ENCODE measurements around the gene PTPN11. TPM values are rescaled to one million over a fixed set of nuclear protein-coding genes. Genes with fewer than 3 reads are reported as not detected.

Gene PTPN11
- polyA plus RNA-seq, 1 experiment = 137 TPM

GRCh38 chr12:112527501-112527900, 108.8 kb downstream of the PTPN11 start:
- Histone ChIP-seq H3K9me3 (ENCODE audit: control insufficient read depth, insufficient read depth, low read length) (no peaks in the 10 kb centered on the region), H3K4me3 (ENCODE audit: low read depth, low read length) (no peak overlapping the region), H3K27me3 (ENCODE audit: control insufficient read depth, insufficient read depth, low read length) (no peaks in the 10 kb centered on the region), H3K27ac (ENCODE audit: low read depth, low read length) (no peak overlapping the region)
- CTCF ChIA-PET = interaction anchor here (0.6 kb wide), 1 partner anchor 608 kb away, joined by 3 read pairs; the partner anchor contains the start of gene RASAL1
- POLR2A ChIA-PET = no interaction called here
- no peak for TF ChIP-seq CTCF (IDR thresholded peaks at IDR 0.05; ENCODE audit: low read depth, low read length)
- DNase-seq (ENCODE audit: low read depth, low spot score) = no peak

- Histone ChIP-seq H3K27ac (ENCODE audit: low read depth, low read length) (no peak overlapping the region), H3K27me3 (ENCODE audit: control insufficient read depth, insufficient read depth, low read length) (no peaks in the 10 kb centered on the region), H3K9me3 (ENCODE audit: control insufficient read depth, insufficient read depth, low read length) (no peaks in the 10 kb centered on the region), H3K4me3 (ENCODE audit: low read depth, low read length) (no peak overlapping the region)
- TF ChIP-seq CTCF (IDR thresholded peaks at IDR 0.05; ENCODE audit: low read depth, low read length) = no peak
- no peak for DNase-seq (ENCODE audit: low read depth, low spot score)
- CTCF ChIA-PET = no interaction called here
- POLR2A ChIA-PET = no interaction called here
Measured at GRCh38 chr12:112528521-112528920, 109.8 kb downstream of the PTPN11 start.

GRCh38 chr12:112530941-112531340, 112.2 kb downstream of the PTPN11 start:
- no peaks in the 10 kb centered on the region for H3K9me3 ChIP-seq (ENCODE audit: control insufficient read depth, insufficient read depth, low read length)
- no peak overlapping the region for H3K4me3 ChIP-seq (ENCODE audit: low read depth, low read length)
- H3K27ac ChIP-seq (ENCODE audit: low read depth, low read length) = no peak overlapping the region
- no peak for TF ChIP-seq CTCF (IDR thresholded peaks at IDR 0.05; ENCODE audit: low read depth, low read length)
- ChIA-PET POLR2A (no interaction called here), CTCF (no interaction called here)
- no peak for DNase-seq (ENCODE audit: low read depth, low spot score)
- H3K27me3 ChIP-seq (ENCODE audit: control insufficient read depth, insufficient read depth, low read length) = no peaks in the 10 kb centered on the region

GRCh38 chr12:112532106-112532505, 113.4 kb downstream of the PTPN11 start:
- Histone ChIP-seq H3K4me3 (ENCODE audit: low read depth, low read length) (no peak overlapping the region), H3K27me3 (ENCODE audit: control insufficient read depth, insufficient read depth, low read length) (no peaks in the 10 kb centered on the region), H3K9me3 (ENCODE audit: control insufficient read depth, insufficient read depth, low read length) (no peaks in the 10 kb centered on the region), H3K27ac (ENCODE audit: low read depth, low read length) (no peak overlapping the region)
- POLR2A ChIA-PET = no interaction called here
- TF ChIP-seq CTCF (IDR thresholded peaks at IDR 0.05; ENCODE audit: low read depth, low read length) = no peak
- no peak for DNase-seq (ENCODE audit: low read depth, low spot score)
- CTCF ChIA-PET = no interaction called here

- POLR2A ChIA-PET = no interaction called here
- no peak overlapping the region for H3K4me3 ChIP-seq (ENCODE audit: low read depth, low read length)
- no peaks in the 10 kb centered on the region for H3K27me3 ChIP-seq (ENCODE audit: control insufficient read depth, insufficient read depth, low read length)
- H3K9me3 ChIP-seq (ENCODE audit: control insufficient read depth, insufficient read depth, low read length) = no peaks in the 10 kb centered on the region
- DNase-seq (ENCODE audit: low read depth, low spot score) = no peak
- CTCF ChIA-PET = no interaction called here
- TF ChIP-seq CTCF (IDR thresholded peaks at IDR 0.05; ENCODE audit: low read depth, low read length) = no peak
- no peak overlapping the region for H3K27ac ChIP-seq (ENCODE audit: low read depth, low read length)
Measured at GRCh38 chr12:112533528-112533927, 114.8 kb downstream of the PTPN11 start.

Data from AG04450 (cell line).